SK-N-SH (cell line): Measurements from ENCODE around the gene LACTBL1. TPM values are rescaled to one million over a fixed set of nuclear protein-coding genes. Genes with fewer than 3 reads are reported as not detected.

ENCODE experiments used
- CTCF ChIA-PET: fragments of 300-600, 350-600 bp; formaldehyde crosslinking; extraction: SDS; loops from one replicate; lab custom pipeline; 2021; lab: Yijun Ruan, JAX
- POLR2A ChIA-PET: fragments of 350-600 bp; sonication (Branson Sonifier 250); formaldehyde crosslinking; extraction: SDS; loops from one replicate; lab custom pipeline; 2020; ENCODE audit warnings: antibody characterized with exemption, inconsistent platforms; lab: Yijun Ruan, JAX
- DNase-seq: peaks from one replicate; pipeline ENCODE4 v3.0.0; 2012
- H2AFZ ChIP-seq: fragments of 200-600 bp; sonication (generic); 2 replicates; pipeline ENCODE4 v1.8.1; 2016; ENCODE audit warnings: antibody characterized with exemption, mild to moderate bottlenecking, low read depth
- H3F3A ChIP-seq: fragments of 200-600 bp; sonication (generic); replicated peaks from 2 replicates; pipeline ENCODE3; 2016; ENCODE audit warnings: antibody characterized with exemption, mild to moderate bottlenecking; ENCODE audit not compliant: insufficient read depth
- H3K27ac ChIP-seq, 2 experiments: fragments of 200-500 bp in 1 of 2; fragments of 200-600 bp in 1 of 2; sonication (Bioruptor generic) in 1 of 2; sonication (generic), shearing (Covaris generic) in 1 of 2; 2 replicates each; pipeline versions ENCODE4 v1.5.1 to v1.6.1; 2014 to 2016; ENCODE audit warnings: low read depth in 2 of 2, inconsistent platforms in 1 of 2, low read length in 1 of 2, mild to moderate bottlenecking in 1 of 2, mixed read lengths in 1 of 2
- H3K27me3 ChIP-seq: fragments of 200-600 bp; sonication (generic), shearing (Covaris generic); 2 replicates; pipeline ENCODE4 v1.6.1; 2016; ENCODE audit warnings: mixed run types; ENCODE audit not compliant: insufficient read depth
- H3K36me3 ChIP-seq, 2 experiments: fragments of 200-500 bp in 1 of 2; fragments of 200-600 bp in 1 of 2; sonication (Bioruptor generic) in 1 of 2; sonication (generic) in 1 of 2; replicated peaks in 1 of 2; 2 replicates each; pipeline versions ENCODE3 to v1.5.1; 2014 to 2016; ENCODE audit warnings: low read length in 1 of 2, mild to moderate bottlenecking in 1 of 2; ENCODE audit not compliant: insufficient read depth in 2 of 2, control insufficient read depth in 1 of 2
- H3K4me1 ChIP-seq, 2 experiments: fragments of 200-500 bp in 1 of 2; fragments of 200-600 bp in 1 of 2; sonication (Bioruptor generic) in 1 of 2; sonication (generic), shearing (Covaris generic) in 1 of 2; 2 replicates each; pipeline versions ENCODE4 v1.5.1 to v1.6.1; 2014 to 2016; ENCODE audit warnings: low read depth in 1 of 2, low read length in 1 of 2, mixed run types in 1 of 2; ENCODE audit not compliant: insufficient read depth in 2 of 2, control insufficient read depth in 1 of 2
- H3K4me2 ChIP-seq: fragments of 200-600 bp; sonication (generic), shearing (Covaris generic); 2 replicates; pipeline ENCODE4 v1.6.1; 2017; ENCODE audit warnings: mixed run types
- H3K4me3 ChIP-seq, 2 experiments: fragments of 200-500 bp in 1 of 2; fragments of 200-600 bp in 1 of 2; sonication (Bioruptor generic) in 1 of 2; sonication (generic), shearing (Covaris generic) in 1 of 2; 2 replicates each; pipeline versions ENCODE4 v1.5.1 to v1.8.1; 2014 to 2016; ENCODE audit warnings: low read depth in 2 of 2, inconsistent platforms in 1 of 2, low read length in 1 of 2, mild to moderate bottlenecking in 1 of 2, mixed read lengths in 1 of 2, moderate library complexity in 1 of 2
- H3K79me2 ChIP-seq: fragments of 200-600 bp; sonication (generic); 2 replicates; pipeline ENCODE4 v1.8.1; 2017; ENCODE audit warnings: mild to moderate bottlenecking; ENCODE audit not compliant: insufficient read depth
- H3K9ac ChIP-seq: fragments of 200-600 bp; sonication (generic); 2 replicates; pipeline ENCODE4 v1.6.1; 2017; ENCODE audit warnings: mixed run types
- H3K9me2 ChIP-seq: fragments of 200-600 bp; sonication (generic); 2 replicates; pipeline ENCODE4 v1.6.1; 2017; ENCODE audit warnings: mixed run types
- H3K9me3 ChIP-seq: fragments of 200-600 bp; sonication (generic); 2 replicates; pipeline ENCODE4 v1.6.1; 2017; ENCODE audit warnings: mixed run types, mild to moderate bottlenecking, moderate library complexity
- H4K20me1 ChIP-seq: fragments of 200-600 bp; sonication (generic); 2 replicates; pipeline ENCODE4 v1.6.1; 2017; ENCODE audit warnings: mild to moderate bottlenecking, mixed run types; ENCODE audit not compliant: insufficient read depth
- CHD2 ChIP-seq: fragments of 150-350 bp; IDR thresholded peaks from 2 replicates; pipeline ENCODE4 v1.6.1; 2018; ENCODE audit warnings: low read length; ENCODE audit not compliant: partially characterized antibody
- CTCF ChIP-seq: fragments of 200-600 bp; sonication (generic); IDR thresholded peaks from 2 replicates; pipeline ENCODE4 v1.6.1; 2017; ENCODE audit warnings: antibody characterized with exemption, mild to moderate bottlenecking, moderate library complexity
- FOSL2 ChIP-seq: IDR thresholded peaks from 2 replicates; pipeline ENCODE4 v1.4.0; 2012; ENCODE audit warnings: low read depth, mild to moderate bottlenecking, moderate library complexity, borderline replicate concordance
- FOXJ3 ChIP-seq: sonication (generic); formaldehyde crosslinking; IDR thresholded peaks from 2 replicates; pipeline ENCODE4 v1.5.1; 2020; ENCODE audit warnings: mild to moderate bottlenecking, missing genetic modification reagents
- FOXM1 ChIP-seq: IDR thresholded peaks from 2 replicates; pipeline ENCODE4 v1.4.0; 2012; ENCODE audit warnings: low read depth, mild to moderate bottlenecking
- GABPA ChIP-seq: IDR thresholded peaks from 2 replicates; pipeline ENCODE4 v1.4.0; 2012; ENCODE audit warnings: low read depth, mild to moderate bottlenecking
- GATA2 ChIP-seq: sonication (generic); formaldehyde crosslinking; IDR thresholded peaks from 2 replicates; pipeline ENCODE4 v1.5.0; 2020; ENCODE audit warnings: mild to moderate bottlenecking, missing genetic modification reagents
- IRF3 ChIP-seq: fragments of 150-350 bp; IDR thresholded peaks from 2 replicates; pipeline ENCODE4 v1.6.1; 2016; ENCODE audit warnings: mild to moderate bottlenecking, low read depth, low read length
- MEF2A ChIP-seq: IDR thresholded peaks from 2 replicates; pipeline ENCODE4 v1.4.0; 2012; ENCODE audit warnings: low read depth, borderline replicate concordance
- MXI1 ChIP-seq: IDR thresholded peaks from 2 replicates; pipeline ENCODE4 v1.6.1; 2012; ENCODE audit warnings: mild to moderate bottlenecking, low read depth, low read length, improper control_type of control experiment
- NFIC ChIP-seq: IDR thresholded peaks from 2 replicates; pipeline ENCODE4 v1.4.0; 2012; ENCODE audit warnings: borderline replicate concordance
- PBX3 ChIP-seq: IDR thresholded peaks from 2 replicates; pipeline ENCODE4; 2012
- POLR2AphosphoS5 ChIP-seq: IDR thresholded peaks from 2 replicates; pipeline ENCODE4 v1.6.1; 2012; ENCODE audit warnings: low read depth, low read length
- RAD21 ChIP-seq: IDR thresholded peaks from 2 replicates; pipeline ENCODE4 v1.6.1; 2012; ENCODE audit warnings: mild to moderate bottlenecking, low read length
- RCOR1 ChIP-seq: fragments of 150-350 bp; IDR thresholded peaks from 2 replicates; pipeline ENCODE4 v1.6.1; 2017; ENCODE audit warnings: antibody characterized with exemption, low read length
- RFX5 ChIP-seq: IDR thresholded peaks from 2 replicates; pipeline ENCODE4 v1.6.1; 2012; ENCODE audit warnings: mild to moderate bottlenecking, improper control_type of control experiment, low read length
- SMC3 ChIP-seq: IDR thresholded peaks from 2 replicates; pipeline ENCODE4 v1.6.1; 2012; ENCODE audit warnings: low read depth, low read length, improper control_type of control experiment
- TAF1 ChIP-seq: IDR thresholded peaks from 2 replicates; pipeline ENCODE4 v1.6.1; 2012; ENCODE audit warnings: low read depth, mild to moderate bottlenecking, low read length, moderate library complexity, borderline replicate concordance
- TEAD4 ChIP-seq: IDR thresholded peaks from 2 replicates; pipeline ENCODE4 v1.4.0; 2012; ENCODE audit warnings: mild to moderate bottlenecking, borderline replicate concordance; ENCODE audit not compliant: insufficient read depth
- USF1 ChIP-seq: IDR thresholded peaks from 2 replicates; pipeline ENCODE4 v1.4.0; 2012; ENCODE audit warnings: low read depth, borderline replicate concordance
- YY1 ChIP-seq: IDR thresholded peaks from 2 replicates; pipeline ENCODE4 v1.4.0; 2012; ENCODE audit warnings: low read depth, mild to moderate bottlenecking
- WGBS: methylation state at CpG from one replicate; pipeline ENCODE4 v1.1.6; 2017; ENCODE audit warnings: low lambda C conversion rate; 5-methylcytosine and 5-hydroxymethylcytosine counted together
- polyA plus RNA-seq, 3 experiments: library from polyadenylated mRNA; depleted of rRNA; stranded (reverse); fragments of >200 nt; gene quantifications; 2 replicates each; pipeline ENCODE4 v1.2.3, GENCODE V29; 2012

Gene LACTBL1
- polyA plus RNA-seq, 1 of the 3 experiments (the other 2 are of a cell fraction) = not detected

- Histone ChIP-seq H4K20me1 (no peaks in the 10 kb centered on the region), H3K4me3 (no peak overlapping the region), H3K4me2 (no peak overlapping the region), H3K36me3 (peaks cover 7 to 19% of the 10 kb centered on the region in 2 experiments)
- DNase-seq = no peak
- CTCF ChIA-PET = interaction anchor here (1.2 to 1.9 kb wide), 3 partner anchors 18 to 238 kb away, joined by 3 to 7 read pairs (median 4); no protein-coding TSS in a partner anchor
- no peak for TF ChIP-seq RAD21
- TF ChIP-seq SMC3 = no peak
- TF ChIP-seq CTCF = no peak
- TF ChIP-seq GATA2 (CRISPR knock-in tag) = no peak
- no peak for TF ChIP-seq FOXJ3 (CRISPR knock-in tag)
- no peak for TF ChIP-seq MXI1
- TF ChIP-seq GABPA = no peak
- TF ChIP-seq RFX5 = no peak
- TF ChIP-seq, all 33 proteins: peak for 0
- Histone ChIP-seq H2AFZ (no peak overlapping the region), H3K27me3 (no peaks in the 10 kb centered on the region), H3K9me2 (no peaks in the 10 kb centered on the region), H3F3A (no peaks in the 10 kb centered on the region), H3K9me3 (no peaks in the 10 kb centered on the region), H3K9ac (no peak overlapping the region), H3K27ac (no peak overlapping the region), H3K4me1 (no peaks in the 10 kb centered on the region; a peak in 1 of 4 replicates), H3K79me2 (no peaks in the 10 kb centered on the region)
- WGBS = 98% methylated on average over 16 of the region's 16 CpGs
- POLR2A ChIA-PET = no interaction called here
These were observed 60.4 kb downstream of the LACTBL1 start for GRCh38 chr1:22912311-22912710.

- Histone ChIP-seq H3K79me2 (no peaks in the 10 kb centered on the region), H2AFZ (no peak overlapping the region), H3F3A (no peaks in the 10 kb centered on the region), H3K9ac (no peak overlapping the region), H4K20me1 (no peaks in the 10 kb centered on the region), H3K27me3 (no peaks in the 10 kb centered on the region), H3K27ac (no peak overlapping the region), H3K9me3 (no peaks in the 10 kb centered on the region), H3K4me1 (peaks cover 0 to 6% of the 10 kb centered on the region in 2 experiments; a peak in 1 of 4 replicates), H3K36me3 (peaks cover 7 to 26% of the 10 kb centered on the region in 2 experiments), H3K9me2 (no peaks in the 10 kb centered on the region), H3K4me2 (no peak overlapping the region), H3K4me3 (no peak overlapping the region)
- 95% methylated on average over 5 of the region's 5 CpGs for WGBS
- ChIA-PET POLR2A (no interaction called here), CTCF (interaction anchor here (0.7 to 1.9 kb wide), 5 partner anchors 10 to 245 kb away, joined by 3 to 7 read pairs (median 3); no protein-coding TSS in a partner anchor)
- no peak for DNase-seq
- TF ChIP-seq FOXJ3 (CRISPR knock-in tag) (no peak), PBX3 (no peak), FOXM1 (no peak), FOSL2 (no peak), POLR2AphosphoS5 (no peak), YY1 (no peak), USF1 (no peak), TEAD4 (no peak), CTCF (no peak; the same call in 1 of the 2 replicates), IRF3 (no peak), TAF1 (no peak), RCOR1 (no peak), MEF2A (no peak), NFIC (no peak), CHD2 (no peak)
These were observed 61.5 kb downstream of the LACTBL1 start for GRCh38 chr1:22910986-22911651.
